Activated T-cell treated with anti-CD3 and anti-CD28 coated beads, Interleukin-2, amount 50 U/mL, for 48 hours (primary cell): Measurements from ENCODE around the gene C20orf204.
A peak's percentile ranks its signal among the peaks of the same experiment; 100 is the strongest.

Experiments used
- DNase-seq, 2 experiments: peaks; one replicate each; pipeline ENCODE4 v3.0.0-alpha.2; 2020

C20orf204 gene

DNA sequence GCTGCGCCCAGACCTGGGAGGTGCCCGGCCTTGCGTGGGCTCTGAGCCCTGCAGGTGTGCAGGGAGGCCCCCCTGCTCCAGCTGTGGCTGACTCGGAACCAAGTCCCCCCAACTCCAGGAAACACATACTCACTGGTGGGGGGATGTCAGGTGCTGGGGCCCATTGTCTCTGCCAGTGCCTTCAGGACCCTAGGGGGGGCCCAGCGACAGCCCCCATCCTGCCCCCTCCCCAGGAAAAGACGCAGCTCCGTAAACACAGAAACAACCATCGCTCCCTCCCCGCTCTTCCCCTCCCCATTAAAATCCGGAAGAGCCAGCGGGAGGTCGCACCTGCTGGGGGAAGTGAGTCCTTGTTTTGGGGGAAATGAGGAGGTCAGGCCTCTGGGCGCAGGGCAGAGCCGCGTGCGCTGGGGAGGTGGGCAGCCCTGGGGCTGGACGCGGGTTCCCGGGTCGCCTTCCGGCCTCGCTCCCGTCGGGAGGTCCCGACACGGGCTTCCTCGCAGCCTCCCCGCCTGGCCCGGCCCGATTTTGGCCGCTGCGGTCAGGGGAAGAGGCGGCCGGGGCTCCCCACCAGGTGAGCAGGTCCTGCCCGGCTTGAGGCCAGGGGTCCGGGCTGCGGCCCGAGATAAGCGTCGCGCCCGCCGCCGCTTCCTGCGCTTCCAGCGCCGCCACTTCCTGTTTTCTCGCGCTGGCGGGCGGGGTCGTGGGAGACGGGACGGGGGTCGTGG is 6.2 kb downstream of the C20orf204 start:
- DNase-seq: peak in 1 of 2 experiments; percentile 50

DNA sequence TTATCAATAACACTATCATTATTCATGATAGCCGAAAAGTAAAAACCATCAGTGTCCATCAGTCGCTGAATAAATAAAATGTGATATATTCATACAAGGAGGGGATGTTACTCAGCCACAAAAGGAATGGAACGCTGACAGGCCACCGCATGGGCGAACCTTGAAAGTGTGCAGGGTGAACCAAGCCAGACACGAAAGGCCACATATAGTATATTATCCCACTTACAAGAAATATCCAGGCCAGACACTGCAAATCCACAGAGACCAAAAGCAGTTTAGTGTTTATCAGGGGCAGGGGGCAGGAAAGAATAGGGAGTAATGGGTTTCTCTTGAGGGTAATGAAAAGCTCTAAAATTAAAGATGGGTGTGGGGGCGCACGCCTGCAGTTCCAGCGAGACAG is 7.8 kb downstream of the C20orf204 start:
- DNase-seq: no peak

DNA sequence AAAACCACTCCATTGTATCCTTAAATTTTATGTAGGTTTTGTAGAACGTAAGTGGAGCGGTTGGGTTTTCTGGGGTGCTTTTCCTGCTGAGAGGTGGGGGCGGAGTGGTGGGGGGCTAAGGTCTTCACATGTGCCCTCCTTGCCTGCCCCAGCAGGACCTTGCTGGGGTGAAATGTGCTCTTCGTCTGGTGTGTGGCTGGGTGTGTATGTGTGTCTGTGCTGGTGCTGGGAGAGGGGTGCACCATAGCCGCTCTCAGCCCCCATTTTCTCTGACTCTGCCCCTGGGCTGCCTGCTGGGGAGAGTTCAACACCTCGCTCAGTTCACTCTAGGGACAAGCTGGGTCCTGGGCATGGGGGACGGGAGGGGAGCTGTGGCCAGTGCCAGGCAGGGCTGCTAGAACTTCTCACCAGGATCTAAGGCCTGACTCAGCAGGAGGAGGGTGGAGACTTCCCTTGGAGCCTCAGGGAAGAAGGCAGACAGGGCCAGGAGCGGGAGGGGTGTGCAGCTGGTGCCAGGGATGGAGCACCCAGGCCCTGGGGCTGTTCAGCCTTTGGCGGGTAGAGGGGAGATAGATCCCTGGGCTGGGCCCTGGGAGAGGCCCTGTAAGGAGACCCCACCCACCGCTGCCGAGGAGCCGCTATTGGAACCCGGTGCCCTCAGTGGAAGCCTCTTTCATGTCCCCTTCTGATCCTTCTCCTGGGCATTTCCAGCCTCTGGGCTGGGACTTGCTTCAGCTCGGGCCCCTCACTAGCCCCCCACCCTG is 8.7 kb downstream of the C20orf204 start:
- no peak for DNase-seq

DNA sequence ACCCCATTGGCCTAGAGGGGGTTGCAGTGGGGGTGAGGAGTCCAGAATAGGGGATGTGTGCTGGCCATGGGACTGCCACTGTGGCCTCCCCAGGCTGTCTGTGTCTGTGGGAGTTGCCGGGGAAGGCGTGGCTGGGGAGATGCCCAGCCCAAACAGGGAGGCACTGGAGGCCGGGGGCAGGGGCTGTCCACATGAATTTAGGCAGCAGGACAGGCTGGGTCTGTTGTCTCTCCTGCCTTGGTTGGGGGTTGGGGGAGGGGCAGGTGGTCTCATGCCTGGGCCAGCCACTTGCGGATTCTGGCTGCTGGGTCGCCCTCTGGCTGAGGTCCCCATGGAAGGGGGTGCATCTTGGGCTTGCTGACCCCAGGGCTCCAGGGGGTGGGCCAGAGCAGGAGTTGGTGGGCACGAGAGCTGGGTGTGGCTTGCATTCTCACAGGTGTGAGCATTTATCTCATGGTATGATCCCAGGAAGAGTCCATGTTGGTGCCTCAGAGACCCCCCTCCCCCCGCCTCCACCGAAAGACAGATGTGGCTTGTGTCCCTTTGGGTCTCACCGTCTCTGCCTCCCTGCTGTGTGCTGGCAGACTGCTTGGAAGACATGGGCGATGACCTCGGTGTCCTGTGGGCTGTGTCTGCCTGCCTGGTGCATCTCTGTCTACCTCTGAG is 9.5 kb downstream of the C20orf204 start:
- no peak for DNase-seq

DNA sequence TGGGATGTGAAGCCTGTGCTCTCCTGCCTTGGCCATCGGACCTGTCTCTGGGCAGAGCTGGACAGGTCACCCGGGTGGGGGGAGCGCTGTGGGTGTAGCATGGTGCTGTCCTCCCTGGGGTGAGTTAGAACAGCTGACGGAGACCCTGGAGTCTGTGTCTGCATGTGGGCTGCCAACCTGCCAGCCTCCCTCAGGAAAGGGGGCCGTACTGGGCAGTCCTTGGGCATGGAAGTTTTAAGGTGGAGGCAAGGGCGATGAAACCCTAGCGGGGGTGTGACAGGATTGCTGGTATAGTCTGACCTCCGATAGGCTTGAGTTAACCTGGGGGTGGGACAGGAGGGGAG is 11.0 kb downstream of the C20orf204 start:
- DNase-seq: no peak

DNA sequence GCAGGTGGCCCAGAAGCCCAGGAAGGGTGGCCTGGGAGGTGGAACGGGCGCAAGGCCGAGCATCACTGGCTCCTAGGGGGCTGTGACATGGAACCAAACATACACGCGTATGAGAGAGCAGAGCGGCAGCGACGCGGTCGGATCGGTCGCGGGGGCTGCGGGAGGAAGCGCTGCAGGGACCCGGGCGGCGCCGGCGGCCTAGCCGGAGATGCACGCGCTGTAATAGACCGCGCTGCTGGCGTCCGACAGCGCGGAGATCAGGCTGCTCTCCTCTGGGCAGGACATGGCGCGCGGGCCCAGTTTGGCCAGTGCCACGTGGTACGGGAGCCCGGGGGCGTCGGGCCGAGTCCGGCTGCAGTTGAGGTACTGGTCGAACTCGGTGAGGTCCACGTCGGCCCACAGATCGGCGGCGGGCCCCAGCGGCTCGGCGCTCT is 12.0 kb downstream of the C20orf204 start:
- no peak for DNase-seq

DNA sequence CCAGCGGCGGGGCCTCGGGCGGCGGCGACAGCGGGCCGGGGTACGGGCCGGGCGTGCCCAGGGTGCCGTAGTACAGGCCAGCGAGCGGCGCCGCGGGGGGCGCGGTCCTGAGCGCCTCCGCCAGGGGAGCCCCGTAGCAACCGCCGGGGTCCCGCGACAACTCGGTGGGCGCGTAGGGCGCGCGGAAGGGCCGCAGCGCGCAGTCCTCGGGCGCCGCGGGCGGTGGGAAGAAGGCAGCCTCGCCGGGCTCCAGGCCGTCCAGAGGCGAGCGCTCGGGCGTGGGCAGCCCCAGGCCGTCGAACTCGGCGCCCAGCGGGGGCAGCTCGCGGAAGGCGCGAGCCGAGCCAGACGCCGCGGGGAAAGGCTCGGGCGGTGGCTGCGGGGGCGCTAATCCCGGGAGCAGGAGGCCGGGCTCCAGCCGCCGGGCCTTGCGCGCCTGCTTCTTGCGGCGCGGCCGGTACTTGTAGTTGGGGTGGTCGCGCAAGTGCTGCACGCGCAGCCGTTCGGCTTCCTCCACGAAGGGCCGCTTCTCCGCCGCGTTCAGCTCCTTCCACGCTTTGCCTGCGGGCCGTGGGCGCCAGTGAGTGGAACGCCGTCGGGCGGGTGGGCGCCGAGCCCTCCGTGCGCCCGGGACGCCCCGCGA is 12.5 kb downstream of the C20orf204 start:
- DNase-seq: no peak

DNA sequence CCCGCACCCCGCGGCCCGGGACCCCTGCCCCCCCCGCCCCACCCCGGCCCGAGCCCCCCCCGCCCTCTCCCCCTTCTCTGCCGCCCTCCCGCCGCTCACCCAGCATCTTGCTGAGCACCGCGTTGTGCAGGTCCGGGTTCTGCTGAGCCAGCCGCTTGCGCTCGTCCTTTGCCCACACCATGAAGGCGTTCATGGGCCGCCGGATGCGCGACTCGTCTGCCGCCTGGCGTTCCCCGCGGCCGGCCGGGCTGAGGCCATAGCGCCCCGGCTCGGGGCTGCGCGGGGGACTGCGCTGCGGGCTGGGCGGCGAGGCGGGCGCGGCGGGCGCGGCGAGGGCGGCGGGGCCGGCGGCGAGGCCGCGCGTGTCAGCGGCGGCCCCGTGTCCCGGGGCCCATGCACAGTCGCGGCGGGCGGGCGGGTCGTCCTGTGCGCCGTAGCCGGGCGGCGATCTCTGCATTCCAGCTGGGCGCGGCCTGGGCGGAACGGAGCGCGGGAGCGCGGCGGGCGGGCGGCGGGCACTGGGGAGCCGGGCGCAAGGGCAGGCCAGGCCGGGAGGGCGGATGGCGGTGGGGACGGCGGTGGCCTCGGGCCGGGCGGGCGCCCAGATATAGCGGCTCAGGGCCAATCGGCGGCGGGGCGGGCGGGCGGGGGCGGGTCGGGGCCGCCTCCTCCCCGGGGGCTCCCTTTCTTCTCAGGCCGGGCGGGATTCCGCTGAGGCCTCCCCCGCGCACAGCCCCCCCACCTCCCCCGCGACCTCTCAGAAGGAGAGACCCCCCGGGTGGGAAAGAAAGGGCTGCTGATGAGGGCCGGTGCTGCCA is 13.3 kb downstream of the C20orf204 start, which contains the start of gene SOX18:
Gene SOX18 (minus strand): TSS at position 580 of the 818 bp plus-strand sequence. CDS start 123 bp downstream, at position 457.
- peak in 1 of 2 experiments; percentile 65 for DNase-seq

DNA sequence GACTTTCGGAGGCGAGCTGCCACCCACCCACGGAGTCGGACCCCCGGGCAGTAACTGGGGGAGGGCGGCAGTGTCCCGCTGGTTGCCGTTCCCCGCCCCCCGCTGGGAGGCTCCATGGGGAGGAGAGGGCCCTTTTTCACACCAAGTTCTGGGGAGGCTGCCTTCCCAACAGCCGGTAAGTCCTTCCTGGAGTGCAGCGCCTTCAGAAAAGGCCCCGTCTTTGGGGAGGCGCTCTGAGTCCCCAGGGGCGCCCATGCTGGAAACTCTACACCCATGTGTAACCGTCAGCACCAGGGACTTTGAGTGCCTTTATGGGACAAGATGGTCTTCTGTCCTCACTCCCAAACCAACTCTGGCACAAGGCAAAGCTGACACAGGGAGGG is 13.9 kb downstream of the C20orf204 start:
- no peak for DNase-seq

DNA sequence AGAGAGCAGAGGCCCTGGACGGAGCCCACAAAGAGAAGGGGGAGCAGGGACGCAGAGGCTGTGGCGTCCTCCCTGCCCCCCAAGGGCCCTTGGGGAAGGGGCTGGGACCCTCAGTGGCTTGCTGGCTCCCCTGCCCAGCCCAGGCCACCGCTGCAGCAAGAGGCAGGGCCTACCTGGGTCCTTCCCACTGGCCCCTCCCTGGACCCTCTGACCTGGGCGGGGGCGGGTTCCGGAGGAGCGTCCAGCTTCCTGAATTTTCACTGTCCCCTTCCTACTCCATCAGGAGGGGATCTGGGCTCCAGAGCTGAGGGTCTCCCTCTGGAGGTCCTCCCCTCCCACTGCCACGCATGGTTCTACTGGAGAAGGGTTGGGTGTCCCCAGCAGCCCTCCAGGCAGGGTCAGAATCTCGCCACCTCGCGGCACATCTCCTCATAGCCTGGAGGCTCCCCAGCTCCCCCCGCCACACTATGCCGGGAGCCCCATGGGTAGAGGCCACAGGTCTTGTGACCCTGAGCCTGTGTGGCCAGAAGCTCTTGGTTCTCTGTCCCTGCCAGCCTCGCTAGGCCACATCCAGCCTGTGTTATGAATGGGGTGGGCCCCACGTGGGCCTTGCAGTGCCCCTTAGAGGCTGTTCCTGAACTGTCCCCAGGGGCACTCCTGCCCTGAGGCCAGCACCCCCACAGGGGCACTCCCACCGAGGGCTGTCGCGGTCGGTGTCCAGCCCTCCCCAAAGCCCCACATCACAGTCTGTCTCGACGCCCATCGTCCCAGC is 14.5 kb downstream of the C20orf204 start:
- no peak for DNase-seq

DNA sequence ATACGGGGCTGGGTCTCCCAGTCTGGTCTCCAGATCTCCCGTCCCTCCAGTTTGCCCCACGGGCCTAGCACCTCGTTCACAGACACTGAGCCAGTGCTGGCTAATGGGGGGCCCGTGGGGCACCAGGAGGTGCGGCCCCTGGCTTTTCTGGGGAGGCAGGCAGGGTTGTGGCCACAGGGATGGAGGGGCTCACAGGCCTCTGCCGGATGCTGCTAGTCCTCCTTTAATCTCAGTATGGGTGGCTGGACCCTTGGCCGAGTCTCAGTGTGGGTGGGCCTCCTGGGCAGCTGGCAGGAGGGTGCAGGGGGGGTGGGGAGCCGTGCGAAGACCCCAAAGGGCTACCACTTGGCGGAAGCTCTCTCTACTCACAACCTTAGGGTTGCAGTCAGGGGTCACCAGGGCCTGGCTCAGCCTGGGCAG is 15.1 kb downstream of the C20orf204 start:
- DNase-seq: no peak

DNA sequence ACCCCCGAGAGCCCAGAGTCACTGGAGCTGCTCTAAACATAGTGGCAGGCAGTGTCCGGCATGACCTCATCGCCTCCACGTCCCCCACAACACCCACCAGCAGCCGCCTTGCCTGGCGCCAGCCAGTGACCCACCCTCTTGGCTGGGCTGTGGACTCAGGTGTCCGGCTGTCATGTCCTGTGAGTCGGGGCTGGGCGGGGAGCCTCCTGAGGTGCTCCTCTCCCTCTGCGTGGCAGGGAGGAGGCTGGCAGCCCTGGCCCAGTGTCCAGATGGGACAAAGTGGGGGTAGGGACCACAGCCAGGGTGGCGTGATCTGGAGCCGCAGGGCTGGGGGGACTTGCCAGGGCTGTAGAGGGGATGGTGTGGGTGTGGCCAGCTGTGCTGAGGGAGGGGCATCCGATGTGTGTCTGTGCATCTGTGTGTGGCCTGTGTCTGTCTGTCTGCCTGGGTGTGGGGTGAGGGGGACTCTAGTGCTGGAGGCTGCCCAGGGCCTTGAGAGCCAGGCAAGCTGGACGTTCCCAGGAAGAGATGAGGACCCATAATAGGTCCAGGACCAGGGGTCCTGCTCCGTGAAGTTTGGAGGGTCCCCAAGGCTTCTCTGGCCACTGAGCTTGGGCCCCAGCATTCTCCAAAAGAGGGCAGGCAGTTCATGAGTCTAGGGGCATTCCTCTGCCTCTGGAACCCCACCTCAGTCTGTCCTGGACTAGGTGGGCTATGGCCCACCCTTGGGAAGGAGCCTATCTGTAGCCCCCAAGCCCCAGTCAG is 15.8 kb downstream of the C20orf204 start:
- DNase-seq: no peak

DNA sequence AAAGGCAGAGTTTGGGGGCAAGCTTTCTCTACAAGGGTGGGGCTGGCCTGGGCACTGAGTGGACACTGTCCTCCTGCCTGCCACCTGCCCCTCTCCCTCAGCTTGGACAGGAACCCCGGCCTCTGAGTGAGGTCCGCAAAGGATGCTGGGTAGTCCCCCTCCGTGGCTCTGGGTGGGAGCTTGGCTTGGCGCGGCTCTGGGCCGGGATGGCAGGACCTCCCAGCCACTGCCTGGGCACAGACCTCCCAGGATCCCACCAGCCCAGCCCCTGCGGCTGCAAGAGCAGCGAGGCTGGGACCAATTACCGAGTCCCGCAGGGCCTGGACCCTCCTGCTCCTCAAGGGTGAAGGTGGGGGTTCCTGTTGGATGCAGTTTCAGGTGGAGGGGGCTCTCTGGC is 16.3 kb downstream of the C20orf204 start:
- no peak for DNase-seq

DNA sequence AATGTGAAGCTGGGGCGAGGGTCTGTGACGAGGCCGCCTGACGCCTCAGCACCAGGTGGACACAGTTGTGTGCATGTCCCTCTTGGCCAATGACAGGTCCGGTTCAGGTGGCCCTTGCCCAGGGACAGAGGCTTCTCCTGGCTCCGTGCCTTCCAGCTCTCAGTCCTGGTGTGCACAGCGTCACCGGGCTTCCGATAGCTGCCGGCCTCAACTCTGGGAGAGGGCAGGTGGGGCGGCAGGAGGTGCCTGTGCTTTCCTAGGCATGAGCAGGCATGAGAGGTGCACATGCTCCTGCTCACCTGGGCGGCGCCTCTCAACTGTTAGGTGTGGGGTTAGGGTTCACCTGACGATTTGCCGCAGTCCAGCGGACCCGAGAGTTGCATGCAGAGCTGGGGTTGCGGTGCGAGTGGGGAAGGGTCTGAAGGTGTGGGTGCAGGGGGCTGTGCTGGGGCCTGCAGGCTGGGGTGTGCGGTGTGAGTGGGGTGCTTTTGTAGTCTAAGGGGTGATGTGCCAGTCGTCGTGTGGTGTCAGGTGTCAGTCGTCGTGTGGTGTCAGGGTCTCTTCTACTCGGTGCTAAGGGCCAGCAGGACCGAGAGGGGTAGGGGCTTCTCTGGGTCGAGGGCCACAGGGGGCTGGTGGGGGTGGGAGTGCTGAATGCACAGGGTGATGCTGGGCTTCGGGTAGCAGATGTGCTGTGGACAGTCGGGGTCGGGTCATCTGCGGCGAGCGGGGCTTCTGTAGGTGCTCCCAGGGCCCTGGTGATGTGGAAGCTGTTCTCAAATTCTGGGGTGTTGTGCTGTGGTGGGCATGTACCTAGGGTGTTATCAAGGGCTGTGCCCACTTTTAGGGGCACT is 17.2 kb downstream of the C20orf204 start:
- DNase-seq: no peak

DNA sequence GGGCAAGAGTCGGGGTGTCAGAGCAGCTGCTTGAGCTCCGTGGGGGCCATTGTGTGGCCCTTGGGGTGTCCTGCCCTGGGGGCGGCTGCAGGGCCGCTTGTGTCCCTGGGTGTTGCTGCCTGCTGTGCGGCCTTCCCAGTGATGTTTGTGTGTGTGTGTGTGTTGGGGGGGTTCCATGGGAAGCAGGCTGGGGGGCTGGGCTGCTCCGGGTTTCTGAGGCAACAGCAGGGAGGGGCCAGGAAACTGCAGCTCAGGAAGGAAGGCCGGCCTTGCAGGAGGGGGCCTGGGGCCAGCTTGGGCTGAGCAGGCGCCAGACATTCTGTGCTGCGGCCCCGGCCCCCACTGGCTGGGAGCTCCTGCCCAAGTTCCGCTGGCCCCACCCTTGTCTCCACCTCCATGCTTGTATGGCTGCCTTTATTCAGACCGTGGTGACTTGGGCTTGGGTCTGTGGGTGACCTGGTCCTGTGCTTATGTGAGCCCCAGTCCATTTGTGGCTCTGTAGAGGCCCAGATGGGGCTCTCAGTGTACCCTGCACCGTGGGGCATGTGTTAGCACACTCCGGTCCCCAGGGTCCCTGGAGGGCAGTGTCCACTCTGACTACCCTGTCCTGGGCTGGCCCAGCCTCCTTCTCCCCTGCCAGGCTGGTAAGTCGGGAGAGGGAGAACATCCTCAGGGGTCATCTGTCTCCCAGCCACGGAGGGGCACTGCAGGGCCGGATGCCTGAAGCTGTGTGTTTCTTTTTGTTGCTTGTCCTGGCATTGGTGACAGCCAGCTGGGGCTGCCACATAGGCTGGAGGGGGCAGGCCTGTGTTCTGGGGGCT is 18.1 kb downstream of the C20orf204 start:
- DNase-seq: no peak

DNA sequence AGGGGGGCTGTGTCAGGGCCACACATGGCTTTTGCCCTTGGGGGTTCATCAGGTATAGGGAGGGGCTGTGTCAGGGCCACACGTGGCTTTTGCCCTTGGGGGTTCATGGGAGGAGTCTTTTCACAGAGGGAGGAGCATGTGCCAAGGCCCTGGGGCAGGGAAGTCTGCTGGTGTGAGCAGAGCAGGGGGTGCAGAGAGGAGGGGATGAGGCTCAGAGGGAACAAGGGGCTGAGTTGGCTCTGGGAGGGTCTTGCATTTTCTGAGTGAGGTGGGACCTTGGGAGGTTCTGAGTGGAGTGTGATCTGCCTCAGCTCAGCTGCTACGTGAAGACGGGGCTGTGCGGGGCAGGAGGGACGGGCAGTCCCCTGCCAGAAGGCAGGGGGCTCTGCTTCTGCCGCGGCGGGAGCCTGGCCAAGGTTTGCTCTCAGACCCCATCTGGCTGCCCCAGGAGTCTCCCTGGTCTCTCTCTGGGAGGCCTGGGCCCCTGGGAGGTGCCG is 19.5 kb downstream of the C20orf204 start:
- no peak for DNase-seq

DNA sequence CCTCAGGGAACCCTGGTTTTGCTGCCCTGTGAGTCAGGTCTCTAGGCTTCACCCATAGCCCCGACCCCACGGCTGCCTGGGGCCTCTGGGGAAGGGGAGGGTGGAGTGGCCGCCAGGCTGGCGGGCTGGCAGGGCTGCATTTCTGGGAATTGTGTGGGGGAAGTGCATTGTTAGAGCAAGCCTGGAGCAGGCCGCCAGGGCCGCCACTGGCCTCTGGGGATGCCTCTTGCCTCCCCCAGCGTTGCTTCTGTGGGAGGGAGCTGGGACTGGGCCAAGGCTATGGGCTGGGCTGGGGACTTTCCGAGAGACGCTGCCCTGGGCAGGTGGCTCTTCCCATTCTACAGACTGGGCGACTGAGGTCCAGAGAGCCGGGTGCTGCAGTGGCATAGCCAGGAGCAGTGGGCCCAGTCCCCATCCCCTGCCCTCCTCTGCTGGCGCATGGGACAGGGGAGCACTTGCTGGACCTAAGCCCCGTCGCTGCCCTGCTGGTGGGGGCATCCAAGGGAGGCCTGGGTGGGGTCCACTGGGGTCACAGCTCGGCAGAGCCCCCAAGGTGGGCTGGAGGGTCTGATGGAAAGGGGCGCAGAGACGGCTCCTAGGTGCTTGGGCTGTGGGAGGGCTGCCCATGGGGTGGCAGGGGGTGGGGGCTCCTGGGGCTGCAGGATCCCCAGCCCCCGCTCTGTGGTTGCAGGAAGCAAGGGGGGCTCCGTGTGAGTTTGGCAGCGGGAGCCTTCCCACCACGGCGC is 20.1 kb downstream of the C20orf204 start:
- no peak for DNase-seq

DNA sequence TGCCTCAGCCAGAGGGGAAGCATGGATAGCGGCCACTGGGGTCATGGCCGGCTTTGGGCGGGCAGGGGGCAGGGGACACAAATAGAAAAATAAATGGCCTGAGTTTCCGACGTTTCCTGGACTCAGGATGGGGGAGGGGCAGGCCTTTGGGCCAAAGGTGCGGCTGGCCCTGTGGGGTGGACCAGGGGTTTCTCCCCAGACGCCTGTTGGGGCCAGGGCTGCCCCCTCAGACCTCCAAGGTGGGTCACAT is 20.6 kb downstream of the C20orf204 start:
- DNase-seq: no peak
